HepG2 (cell line): ENCODE data around the gene EIF4A3. TPM values are rescaled to one million over a fixed set of nuclear protein-coding genes. Genes with fewer than 3 reads are reported as not detected.

Experiments used
- ATAC-seq: fragments of 200-7000 bp; cut with Tn5 transposase; 3 replicates; pipeline ENCODE4 v1.9.1; 2020; ENCODE audit warnings: mild to moderate bottlenecking, moderate library complexity
- BruUV-seq: library from RNA; stranded (reverse); fragments of 400-500 nt; replicated peaks from 2 replicates; lab custom pipeline; 2021; lab: Mats Ljungman, UMichigan
- CTCF ChIA-PET: fragments of 300-600 bp; formaldehyde crosslinking; extraction: SDS; loops from one replicate; lab custom pipeline; 2021; ENCODE audit warnings: low total read pairs, inconsistent platforms, low intra/inter-chr PET ratio; lab: Yijun Ruan, JAX
- POLR2A ChIA-PET: fragments of 350-600 bp; sonication (Branson Sonifier 250); formaldehyde crosslinking; loops from one replicate; lab custom pipeline; 2020; ENCODE audit warnings: antibody characterized with exemption, inconsistent platforms; lab: Yijun Ruan, JAX
- DNase-seq: peaks from one replicate; pipeline ENCODE4 v3.0.0-alpha.2; 2015; ENCODE audit warnings: low spot score
- FAIRE-seq: peaks from 3 replicates; lab custom pipeline; 2011; peaks lifted over from hg19 to GRCh38; lab: Jason Lieb, UNC
- H2AFZ ChIP-seq: one replicate; pipeline ENCODE4 v1.6.1; 2011; ENCODE audit warnings: low read length, inconsistent platforms
- H3K27ac ChIP-seq: fragments of 300-600 bp; 3 replicates; pipeline ENCODE4 v1.8.0; 2011; ENCODE audit warnings: mixed run types, mild to moderate bottlenecking, mixed read lengths, low read length, inconsistent platforms; ENCODE audit not compliant: insufficient read depth; ENCODE audit errors: extremely low read length
- H3K27me3 ChIP-seq, 2 experiments: fragments of 200-600 bp in 1 of 2; 2 replicates in 1 of 2; 3 replicates in 1 of 2; pipeline versions ENCODE4 v1.6.0 to v1.8.0; 2011; ENCODE audit warnings: low read length in 2 of 2, mild to moderate bottlenecking in 2 of 2, moderate library complexity in 2 of 2, inconsistent platforms in 1 of 2; ENCODE audit not compliant: insufficient read depth in 2 of 2, control insufficient read depth in 1 of 2
- H3K36me3 ChIP-seq, 2 experiments: fragments of 200-600 bp in 1 of 2; replicated peaks in 1 of 2; 2 replicates in 1 of 2; 3 replicates in 1 of 2; pipeline versions ENCODE4 v1.5.1 to v1.8.0; 2011; ENCODE audit warnings: low read length in 2 of 2, inconsistent platforms in 1 of 2; ENCODE audit not compliant: insufficient read depth in 2 of 2, control insufficient read depth in 1 of 2
- H3K4me1 ChIP-seq: 2 replicates; pipeline ENCODE4 v1.5.1; 2012; ENCODE audit warnings: low read length, inconsistent platforms; ENCODE audit not compliant: insufficient read depth
- H3K4me2 ChIP-seq: 2 replicates; pipeline ENCODE4 v1.6.0; 2011; ENCODE audit warnings: low read depth, low read length, inconsistent platforms
- H3K4me3 ChIP-seq, 3 experiments: fragments of 200-600 bp in 1 of 3; sonication (generic), shearing (Covaris generic) in 1 of 3; replicated peaks in 1 of 3; 2 replicates each; pipeline ENCODE4 v1.5.1; 2011 to 2016; ENCODE audit warnings: low read length in 3 of 3, inconsistent platforms in 2 of 3, low read depth in 2 of 3, mild to moderate bottlenecking in 2 of 3, control low read depth in 1 of 3, mixed read lengths in 1 of 3; ENCODE audit not compliant: insufficient read depth in 1 of 3
- H3K79me2 ChIP-seq: one replicate; pipeline ENCODE4 v1.6.1; 2011; ENCODE audit warnings: low read length, inconsistent platforms; ENCODE audit not compliant: insufficient read depth
- H3K9ac ChIP-seq: 2 replicates; pipeline ENCODE4 v1.6.0; 2011; ENCODE audit warnings: mild to moderate bottlenecking, low read depth, low read length, inconsistent platforms; ENCODE audit not compliant: insufficient read depth
- H3K9me3 ChIP-seq: 2 replicates; pipeline ENCODE4 v1.5.1; 2012; ENCODE audit warnings: mild to moderate bottlenecking, low read length
- H4K20me1 ChIP-seq: 2 replicates; pipeline ENCODE4 v1.6.0; 2011; ENCODE audit warnings: inconsistent platforms, mild to moderate bottlenecking, low read length, moderate library complexity; ENCODE audit not compliant: insufficient read depth
- AFF4 ChIP-seq: sonication (generic); formaldehyde crosslinking; IDR thresholded peaks from 2 replicates; pipeline ENCODE4 v1.4.0; 2020; ENCODE audit warnings: missing genetic modification reagents
- FIP1L1 ChIP-seq: fragments of 200-400 bp; formaldehyde crosslinking; IDR thresholded peaks from 2 replicates; pipeline ENCODE4 v1.6.1; 2018; ENCODE audit warnings: low read depth, mild to moderate bottlenecking, low read length, moderate library complexity, borderline replicate concordance; ENCODE audit not compliant: insufficient read depth
- IKZF1 ChIP-seq: fragments of 450-650 bp; IDR thresholded peaks from 2 replicates; pipeline ENCODE4 v1.7.1; 2016
- MEIS1 ChIP-seq: sonication (generic); formaldehyde crosslinking; IDR thresholded peaks from 2 replicates; pipeline ENCODE4 v1.9.0; 2021; ENCODE audit warnings: mild to moderate bottlenecking, missing genetic modification reagents, moderate library complexity, borderline replicate concordance
- RORA ChIP-seq: sonication (generic); formaldehyde crosslinking; IDR thresholded peaks from 2 replicates; pipeline ENCODE4 v1.5.0; 2020; ENCODE audit warnings: mild to moderate bottlenecking, missing genetic modification reagents, moderate library complexity
- ZNF264 ChIP-seq: sonication (generic); formaldehyde crosslinking; IDR thresholded peaks from 2 replicates; pipeline ENCODE4 v1.4.0; 2020; ENCODE audit warnings: missing genetic modification reagents
- ZNF644 ChIP-seq: IDR thresholded peaks from 2 replicates; pipeline ENCODE4 v1.6.1; 2016; ENCODE audit warnings: low read depth
- ZSCAN29 ChIP-seq: sonication (generic); formaldehyde crosslinking; conservative IDR thresholded peaks from 2 replicates; pipeline ENCODE4 v1.4.0; 2020; ENCODE audit warnings: mild to moderate bottlenecking, missing genetic modification reagents
- WGBS: methylation state at CpG from one replicate; pipeline ENCODE4 v1.1.6; 2017; ENCODE audit warnings: low lambda C conversion rate; 5-methylcytosine and 5-hydroxymethylcytosine counted together
- in situ Hi-C: cut with HindIII; loops from 2 replicates; pipeline ENCODE4 v1.10.0; 2017; ENCODE audit warnings: low pct_unique_long_range_greater_than_20kb; ENCODE audit not compliant: extremely low pct_ligation_motif_present
- intact Hi-C: fragments of 100-400 bp; cut with micrococcal nuclease; formaldehyde crosslinking; loops from one replicate; pipeline ENCODE4 v1.10.0; 2022; ENCODE audit not compliant: unreplicated experiment
- polyA plus RNA-seq, 8 experiments: library from polyadenylated mRNA; depleted of rRNA in 3 of 8; stranded (reverse) in 7 of 8; unstranded in 1 of 8; fragments of >200 nt; fragmentation: Illumina TruSeq in 4 of 8; extraction: Trizol in 4 of 8; gene quantifications; 2 replicates each; pipeline versions ENCODE4 v1.2.1 to v1.2.3, GENCODE V29; 2011 to 2016; ENCODE audit warnings: low read depth in 4 of 8, missing spikeins in 1 of 8, mixed read lengths in 1 of 8; ENCODE audit not compliant: insufficient read depth in 1 of 8
- total RNA-seq, 5 experiments: library from RNA; depleted of rRNA; stranded (reverse); fragments of >200 nt; fragmentation: Illumina TruSeq; extraction: Trizol; gene quantifications; 2 replicates each; pipeline ENCODE4 v1.2.3, GENCODE V29; 2016; ENCODE audit warnings: low read depth in 1 of 5

EIF4A3 gene
- total and polyA plus RNA-seq, 2 of the 13 experiments (the other 11 are each of a cell fraction or from before 2014, with no cell fraction given), result 145 to 187 TPM

GRCh38 chr17:80116276-80116920 is 30.5 kb downstream of the EIF4A3 start:
- no peaks in the 10 kb centered on the region for H3K9me3 ChIP-seq
- H3K4me3 ChIP-seq, result no peak overlapping the region
- no peak overlapping the region for H3K9ac ChIP-seq
- ChIA-PET CTCF (no interaction called here), POLR2A (interaction anchor here (2.6 kb wide), 1 partner anchor 15 kb away, joined by 13 read pairs; the partner anchor contains the start of gene GAA)
- ATAC-seq (no peak), DNase-seq (no peak), FAIRE-seq (no peak)
- H3K4me1 ChIP-seq, result no peaks in the 10 kb centered on the region
- H3K36me3 ChIP-seq, result no peaks in the 10 kb centered on the region
- in situ Hi-C loops, result no loop called here
- no peak overlapping the region for H3K27ac ChIP-seq
- intact Hi-C loops, result no loop called here
- no TSS peak for BruUV-seq
- TF ChIP-seq ZSCAN29 (CRISPR knock-in tag) (no peak), ZNF644 (no peak), AFF4 (CRISPR knock-in tag) (no peak), MEIS1 (no peak), IKZF1 (no peak), ZNF264 (CRISPR knock-in tag) (no peak), RORA (CRISPR knock-in tag) (no peak), FIP1L1 (no peak)
- 92% methylated on average over 16 of the region's 16 CpGs for whole genome bisulfite sequencing
- H3K79me2 ChIP-seq, result no peaks in the 10 kb centered on the region
- no peaks in the 10 kb centered on the region for H3K27me3 ChIP-seq
- H3K4me2 ChIP-seq, result no peak overlapping the region
- no peaks in the 10 kb centered on the region for H4K20me1 ChIP-seq
- H2AFZ ChIP-seq, result no peak overlapping the region
